ENCODE results near the gene TOM1L2. TPM values are rescaled to one million over a fixed set of nuclear protein-coding genes. Genes with fewer than 3 reads are reported as not detected.

The TOM1L2 gene
- total and polyA plus RNA-seq, 2 experiments from 2014 or later = 21.5 to 29.6 TPM

GRCh38 chr17:18009609-18010420 lies 37.6 kb upstream of the TOM1L2 start:
- H3K9me2 ChIP-seq (replicated peaks; ENCODE audit: insufficient read depth) = no peaks in the 10 kb centered on the region
- no peaks in the 10 kb centered on the region for H3K79me2 ChIP-seq
- no peak overlapping the region for H3K27ac ChIP-seq
- no peaks in the 10 kb centered on the region for H3K27me3 ChIP-seq
- no peak for DNase-seq (ENCODE audit: low spot score)
- H3K9me3 ChIP-seq (ENCODE audit: low read depth) = no peaks in the 10 kb centered on the region
- TF ChIP-seq EZH2 (IDR thresholded peaks at IDR 0.05; ENCODE audit: borderline replicate concordance) = no peak
- TF ChIP-seq EZH2phosphoT487 (IDR thresholded peaks at IDR 0.05; ENCODE audit: low read depth, severe bottlenecking, unreplicated experiment) = no peak
- WGBS (ENCODE audit: low lambda C conversion rate, missing lambda C conversion rate) = 89% methylated on average over 8 of the region's 8 CpGs
- H3K4me1 ChIP-seq (ENCODE audit: insufficient read depth) = no peaks in the 10 kb centered on the region
- no peaks in the 10 kb centered on the region for H3K36me3 ChIP-seq (replicated peaks; ENCODE audit: insufficient read depth, low read depth)
- H3K4me2 ChIP-seq = no peak overlapping the region
- H2AFZ ChIP-seq = no peak overlapping the region
- H4K20me1 ChIP-seq (ENCODE audit: insufficient read depth, poor library complexity, severe bottlenecking) = no peaks in the 10 kb centered on the region
- H3K4me3 ChIP-seq = no peak overlapping the region

- Histone ChIP-seq H3K4me2 (no peak overlapping the region), H3K79me2 (no peaks in the 10 kb centered on the region), H4K20me1 (ENCODE audit: insufficient read depth, poor library complexity, severe bottlenecking) (no peaks in the 10 kb centered on the region), H3K9me3 (ENCODE audit: low read depth) (no peaks in the 10 kb centered on the region), H3K36me3 (replicated peaks; ENCODE audit: insufficient read depth, low read depth) (no peaks in the 10 kb centered on the region), H3K9me2 (replicated peaks; ENCODE audit: insufficient read depth) (no peaks in the 10 kb centered on the region), H2AFZ (no peak overlapping the region), H3K27ac (no peak overlapping the region), H3K27me3 (no peaks in the 10 kb centered on the region), H3K4me1 (ENCODE audit: insufficient read depth) (no peaks in the 10 kb centered on the region), H3K4me3 (no peak overlapping the region)
- TF ChIP-seq EZH2phosphoT487 (IDR thresholded peaks at IDR 0.05; ENCODE audit: low read depth, severe bottlenecking, unreplicated experiment) (no peak), CTCF (IDR thresholded peaks at IDR 0.05; ENCODE audit: poor library complexity) (no peak), EZH2 (IDR thresholded peaks at IDR 0.05; ENCODE audit: borderline replicate concordance) (no peak)
- DNase-seq (ENCODE audit: low spot score) = no peak
- 75% methylated on average over 5 of the region's 5 CpGs for WGBS (ENCODE audit: low lambda C conversion rate, missing lambda C conversion rate)
Measured at GRCh38 chr17:18008496-18009268, 36.5 kb upstream of the TOM1L2 start.

GRCh38 chr17:18006495-18007239 lies 34.5 kb upstream of the TOM1L2 start:
- Histone ChIP-seq H3K27me3 (no peaks in the 10 kb centered on the region), H3K27ac (no peak overlapping the region), H4K20me1 (ENCODE audit: insufficient read depth, poor library complexity, severe bottlenecking) (no peaks in the 10 kb centered on the region), H3K4me3 (no peak overlapping the region), H3K4me1 (ENCODE audit: insufficient read depth) (no peaks in the 10 kb centered on the region), H3K79me2 (no peaks in the 10 kb centered on the region), H3K9me2 (replicated peaks; ENCODE audit: insufficient read depth) (no peaks in the 10 kb centered on the region), H2AFZ (no peak overlapping the region), H3K36me3 (replicated peaks; ENCODE audit: insufficient read depth, low read depth) (no peaks in the 10 kb centered on the region), H3K9me3 (ENCODE audit: low read depth) (no peaks in the 10 kb centered on the region), H3K4me2 (no peak overlapping the region)
- no peak for TF ChIP-seq EZH2 (IDR thresholded peaks at IDR 0.05; ENCODE audit: borderline replicate concordance)
- TF ChIP-seq CTCF (IDR thresholded peaks at IDR 0.05; ENCODE audit: poor library complexity) = no peak
- no peak for TF ChIP-seq EZH2phosphoT487 (IDR thresholded peaks at IDR 0.05; ENCODE audit: low read depth, severe bottlenecking, unreplicated experiment)
- WGBS (ENCODE audit: low lambda C conversion rate, missing lambda C conversion rate) = 74% methylated on average over 30 of the region's 31 CpGs
- DNase-seq (ENCODE audit: low spot score) = no peak
